Large intestine (tissue), 3 donors: ENCODE results near the gene RNF214. TPM values are rescaled to one million over a fixed set of nuclear protein-coding genes. Genes with fewer than 3 reads are reported as not detected.

Experiments used
- DNase-seq, 2 donors: peaks; one replicate each; pipeline versions ENCODE4 v3.0.0 to v3.0.0-alpha.2; 2013
- H3K27ac ChIP-seq: one replicate; pipeline ENCODE4 v1.5.1; 2013; ENCODE audit warnings: low read length
- H3K27me3 ChIP-seq: 2 replicates; pipeline ENCODE4 v1.6.1; 2013; ENCODE audit warnings: low read length; ENCODE audit not compliant: control insufficient read depth, insufficient read depth
- H3K36me3 ChIP-seq: 2 replicates; pipeline ENCODE4 v1.6.1; 2013; ENCODE audit warnings: low read length; ENCODE audit not compliant: control insufficient read depth, insufficient read depth
- H3K4me1 ChIP-seq: one replicate; pipeline ENCODE4 v1.6.1; 2013; ENCODE audit warnings: low read length; ENCODE audit not compliant: control insufficient read depth, insufficient read depth
- H3K4me3 ChIP-seq: one replicate; pipeline ENCODE4 v1.5.1; 2013; ENCODE audit warnings: low read length
- H3K9me3 ChIP-seq: one replicate; pipeline ENCODE4 v1.6.1; 2013; ENCODE audit warnings: mild to moderate bottlenecking, low read depth, low read length, moderate library complexity; ENCODE audit not compliant: control insufficient read depth
- WGBS: methylation state at CpG from one replicate; pipeline ENCODE4 v1.1.5; 2013; ENCODE audit warnings: low lambda C conversion rate; ENCODE audit not compliant: insufficient coverage; 5-methylcytosine and 5-hydroxymethylcytosine counted together
- polyA plus RNA-seq: library from polyadenylated mRNA; unstranded; fragments of 120-200 nt; gene quantifications from one replicate; pipeline ENCODE4 v1.2.1, GENCODE V29; 2013

Gene RNF214
- polyA plus RNA-seq, 1 donor: 20.2 TPM

- whole genome bisulfite sequencing: no CpG with 5 or more reads among the region's 22 CpGs
- Histone ChIP-seq H3K27me3 (no peaks in the 10 kb centered on the region), H3K36me3 (peaks cover 85% of the 10 kb centered on the region), H3K4me3 (no peak overlapping the region), H3K4me1 (peaks cover 8% of the 10 kb centered on the region), H3K9me3 (no peaks in the 10 kb centered on the region), H3K27ac (no peak overlapping the region)
- DNase-seq: no peak
Measured at GRCh38 chr11:117189191-117189940, 43.1 kb upstream of the RNF214 start.

DNA sequence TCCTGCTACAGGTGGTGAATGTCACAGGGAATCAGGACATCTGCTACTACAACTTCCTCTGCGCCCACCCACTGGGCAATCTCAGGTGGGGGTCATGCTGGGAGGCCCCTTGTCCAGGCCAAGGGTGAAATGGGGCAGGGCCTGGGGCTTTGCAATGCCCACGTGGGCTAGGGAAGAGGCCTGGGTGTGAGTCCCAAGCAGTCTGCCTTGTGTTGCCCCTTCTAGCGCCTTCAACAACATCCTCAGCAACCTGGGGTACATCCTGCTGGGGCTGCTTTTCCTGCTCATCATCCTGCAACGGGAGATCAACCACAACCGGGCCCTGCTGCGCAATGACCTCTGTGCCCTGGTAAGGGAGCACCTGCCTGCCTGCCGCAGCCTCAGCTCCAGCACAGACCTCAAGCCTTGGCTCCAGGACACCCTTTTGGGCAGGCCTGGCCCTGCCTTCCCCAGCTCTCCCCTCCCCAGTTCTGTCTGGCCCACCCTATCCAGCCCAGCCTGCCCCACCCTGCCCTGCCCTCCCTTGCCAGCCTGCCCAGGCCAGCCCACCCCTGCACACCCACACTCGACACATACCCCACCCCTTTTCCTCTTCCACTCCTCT is 42.4 kb upstream of the RNF214 start:
- H3K36me3 ChIP-seq: peaks cover 88% of the 10 kb centered on the region
- no CpG with 5 or more reads among the region's 8 CpGs for WGBS
- H3K4me3 ChIP-seq: no peak overlapping the region
- peaks cover 8% of the 10 kb centered on the region for H3K4me1 ChIP-seq
- DNase-seq: no peak
- no peaks in the 10 kb centered on the region for H3K9me3 ChIP-seq
- no peak overlapping the region for H3K27ac ChIP-seq
- H3K27me3 ChIP-seq: no peaks in the 10 kb centered on the region

- no CpG with 5 or more reads among the region's 26 CpGs for WGBS
- DNase-seq: no peak
- Histone ChIP-seq H3K9me3 (no peaks in the 10 kb centered on the region), H3K4me3 (no peak overlapping the region), H3K27ac (no peak overlapping the region), H3K36me3 (peaks cover 84% of the 10 kb centered on the region), H3K4me1 (no peaks in the 10 kb centered on the region), H3K27me3 (no peaks in the 10 kb centered on the region)
Measured at GRCh38 chr11:117191680-117192400, 40.6 kb upstream of the RNF214 start.

DNA sequence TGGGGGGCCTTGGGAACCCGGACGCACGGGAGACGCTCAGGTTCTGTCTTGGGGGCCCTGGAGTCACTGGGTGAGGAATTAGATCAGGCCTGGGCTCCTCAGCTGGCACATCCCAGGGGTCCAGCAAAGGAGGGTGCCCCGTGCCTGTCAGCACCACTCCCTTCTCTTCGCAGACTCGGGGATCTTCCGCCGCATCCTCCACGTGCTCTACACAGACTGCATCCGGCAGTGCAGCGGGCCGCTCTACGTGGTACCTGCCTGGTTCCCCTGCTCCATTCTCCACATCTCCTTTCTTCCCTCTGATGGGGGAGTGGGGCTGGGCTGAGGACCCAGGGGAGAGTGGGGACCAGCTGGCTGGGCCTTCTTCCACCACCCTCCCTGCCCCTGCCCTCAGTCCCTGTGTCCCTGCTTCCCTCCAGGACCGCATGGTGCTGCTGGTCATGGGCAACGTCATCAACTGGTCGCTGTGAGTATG is 40.0 kb upstream of the RNF214 start:
- Histone ChIP-seq H3K27me3 (no peaks in the 10 kb centered on the region), H3K27ac (no peak overlapping the region), H3K9me3 (no peaks in the 10 kb centered on the region), H3K4me3 (no peak overlapping the region), H3K4me1 (no peaks in the 10 kb centered on the region), H3K36me3 (peaks cover 83% of the 10 kb centered on the region)
- no CpG with 5 or more reads among the region's 17 CpGs for WGBS
- DNase-seq: no peak

DNA sequence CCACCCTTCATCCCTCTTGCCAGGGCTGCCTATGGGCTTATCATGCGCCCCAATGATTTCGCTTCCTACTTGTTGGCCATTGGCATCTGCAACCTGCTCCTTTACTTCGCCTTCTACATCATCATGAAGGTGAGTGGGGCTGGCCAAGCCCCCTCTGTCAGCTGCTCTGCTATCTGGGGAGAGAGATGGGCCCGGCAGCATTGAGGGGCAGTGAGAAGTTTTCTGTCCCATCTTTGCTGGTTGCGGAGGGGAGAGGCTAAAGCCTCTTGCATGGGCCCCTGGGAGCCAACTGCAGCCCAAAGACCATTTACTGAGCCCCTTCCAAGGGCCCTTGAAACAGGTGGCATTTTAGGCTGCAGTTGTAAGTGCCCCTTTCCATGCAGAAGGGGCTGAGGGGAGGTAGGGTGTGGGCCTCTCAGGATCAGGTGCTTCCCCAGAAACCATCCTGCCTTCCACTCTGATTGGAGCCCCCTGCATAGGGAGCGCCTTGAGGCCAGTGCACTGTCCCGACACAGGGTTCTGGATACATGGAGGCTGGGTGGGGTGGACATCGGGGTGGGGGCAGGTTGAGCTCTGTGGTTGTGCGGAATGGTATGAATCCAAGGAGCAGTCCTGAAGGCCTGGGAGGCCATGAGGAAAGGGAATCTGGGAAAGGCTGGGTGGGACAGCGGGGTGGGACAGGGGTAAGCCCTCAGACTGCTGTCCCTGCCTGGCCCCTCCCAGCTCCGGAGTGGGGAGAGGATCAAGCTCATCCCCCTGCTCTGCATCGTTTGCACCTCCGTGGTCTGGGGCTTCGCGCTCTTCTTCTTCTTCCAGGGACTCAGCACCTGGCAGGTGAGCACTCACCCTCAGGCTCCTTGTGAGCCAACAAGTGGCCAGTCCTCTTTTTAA is 39.1 kb upstream of the RNF214 start:
- peaks cover under 1% of the 10 kb centered on the region for H3K4me1 ChIP-seq
- no peaks in the 10 kb centered on the region for H3K9me3 ChIP-seq
- peaks cover 76% of the 10 kb centered on the region for H3K36me3 ChIP-seq
- H3K27me3 ChIP-seq: no peaks in the 10 kb centered on the region
- H3K4me3 ChIP-seq: no peak overlapping the region
- no peak for DNase-seq
- WGBS: no CpG with 5 or more reads among the region's 15 CpGs
- H3K27ac ChIP-seq: no peak overlapping the region

DNA sequence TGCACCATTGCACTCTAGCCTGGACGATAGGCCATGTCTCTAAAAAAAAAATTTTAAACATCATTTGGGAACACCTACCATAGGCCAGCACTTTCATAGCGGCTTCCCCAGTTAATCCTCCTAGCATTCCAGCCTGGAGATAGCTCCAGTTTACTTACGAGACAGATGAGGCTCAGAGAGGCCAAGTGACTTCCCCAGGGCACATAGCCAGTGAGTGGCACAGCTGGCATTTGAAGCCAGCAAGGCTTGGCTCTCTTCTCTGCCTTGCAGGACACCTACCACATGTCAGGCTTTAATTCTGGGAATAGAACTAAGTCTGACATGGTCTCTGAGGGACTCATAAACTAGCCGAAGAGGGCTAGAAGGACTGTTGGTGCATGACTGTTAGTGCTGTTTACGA is 38.2 kb upstream of the RNF214 start:
- Histone ChIP-seq H3K27ac (no peak overlapping the region), H3K27me3 (no peaks in the 10 kb centered on the region), H3K36me3 (peaks cover 67% of the 10 kb centered on the region)

DNA sequence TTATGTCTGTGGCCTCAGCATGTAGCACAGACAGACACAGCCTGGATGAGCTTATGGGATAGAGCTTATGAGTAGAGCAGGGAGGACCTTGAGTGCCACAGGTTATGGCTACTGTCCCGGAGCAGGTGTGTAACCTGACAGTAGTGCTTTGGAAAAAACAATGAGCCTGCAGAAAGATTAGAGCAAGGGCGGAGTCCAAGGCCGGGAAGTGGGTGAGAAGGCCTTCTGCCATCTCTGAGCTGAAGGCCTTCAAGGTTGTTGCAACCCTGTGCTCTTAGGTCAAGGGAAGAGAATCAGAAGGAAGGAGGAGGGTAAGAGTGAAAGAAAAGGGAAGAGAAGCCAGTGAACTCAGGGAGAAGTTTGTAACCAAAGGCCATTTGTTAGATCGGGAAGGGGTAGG is 37.2 kb upstream of the RNF214 start:
- H3K9me3 ChIP-seq: no peaks in the 10 kb centered on the region
- H3K36me3 ChIP-seq: peaks cover 58% of the 10 kb centered on the region
- no peaks in the 10 kb centered on the region for H3K27me3 ChIP-seq
- peaks cover 10% of the 10 kb centered on the region for H3K4me1 ChIP-seq
- peak; percentile 55 to 71 for DNase-seq
- H3K4me3 ChIP-seq: no peak overlapping the region
- H3K27ac ChIP-seq: no peak overlapping the region
- no CpG with 5 or more reads among the region's 4 CpGs for WGBS

More for the DNA sequence above, 38.2 kb upstream of the RNF214 start:
- Histone ChIP-seq H3K9me3 (no peaks in the 10 kb centered on the region), H3K4me1 (peaks cover 9% of the 10 kb centered on the region), H3K4me3 (no peak overlapping the region)
- 100% methylated on average over 1 of the region's 5 CpGs for WGBS
- DNase-seq: no peak

GRCh38 chr11:117195761-117196160 is 36.7 kb upstream of the RNF214 start:
- no peak for DNase-seq
- H3K36me3 ChIP-seq: peaks cover 54% of the 10 kb centered on the region
- H3K27me3 ChIP-seq: no peaks in the 10 kb centered on the region
- WGBS: no CpG with 5 or more reads among the region's 19 CpGs
- peaks cover 10% of the 10 kb centered on the region for H3K4me1 ChIP-seq
- no peak overlapping the region for H3K27ac ChIP-seq
- no peak overlapping the region for H3K4me3 ChIP-seq
- no peaks in the 10 kb centered on the region for H3K9me3 ChIP-seq

GRCh38 chr11:117197006-117197405 is 35.5 kb upstream of the RNF214 start:
- Histone ChIP-seq H3K9me3 (no peaks in the 10 kb centered on the region), H3K36me3 (peaks cover 46% of the 10 kb centered on the region), H3K4me3 (no peak overlapping the region), H3K4me1 (peaks cover 10% of the 10 kb centered on the region), H3K27me3 (no peaks in the 10 kb centered on the region), H3K27ac (no peak overlapping the region)
- WGBS: 80% methylated on average over 1 of the region's 7 CpGs
- no peak for DNase-seq
